AG10803 (cell line): ENCODE data around the gene POR.

Experiments
- DNase-seq: peaks from one replicate; pipeline ENCODE4 v3.0.0; 2010; ENCODE audit warnings: low read depth
- H3K4me3 ChIP-seq: 2 replicates; pipeline ENCODE4 v1.5.1; 2011; ENCODE audit warnings: mild to moderate bottlenecking, low read length, control low read depth
- CTCF ChIP-seq: conservative IDR thresholded peaks from 2 replicates; pipeline ENCODE4 v1.5.1; 2011; ENCODE audit warnings: mild to moderate bottlenecking, low read length, control low read depth, inconsistent platforms

The POR gene

GRCh38 chr7:75937958-75938786 is 23.2 kb downstream of the POR start:
- TF ChIP-seq CTCF = no peak
- H3K4me3 ChIP-seq = no peak overlapping the region
- DNase-seq = peak; percentile 97

GRCh38 chr7:75938921-75939320 is 24.0 kb downstream of the POR start:
- no peak overlapping the region for H3K4me3 ChIP-seq
- no peak for DNase-seq
- TF ChIP-seq CTCF = no peak

- no peak for TF ChIP-seq CTCF
- H3K4me3 ChIP-seq = no peak overlapping the region
- no peak for DNase-seq
These were observed 28.9 kb downstream of the POR start for GRCh38 chr7:75943864-75944263.

- no peak for DNase-seq
- TF ChIP-seq CTCF = no peak
- no peak overlapping the region for H3K4me3 ChIP-seq
These were observed 29.6 kb downstream of the POR start for GRCh38 chr7:75944507-75944906.

- DNase-seq = peak; percentile 37
- no peak overlapping the region for H3K4me3 ChIP-seq
- TF ChIP-seq CTCF = no peak
These were observed 30.6 kb downstream of the POR start for GRCh38 chr7:75945297-75946168.

GRCh38 chr7:75946207-75946855 is 31.4 kb downstream of the POR start:
- TF ChIP-seq CTCF = no peak
- DNase-seq = no peak
- no peak overlapping the region for H3K4me3 ChIP-seq
